IMR-90 (cell line): ENCODE data around the gene EGF. TPM values are rescaled to one million over a fixed set of nuclear protein-coding genes. Genes with fewer than 3 reads are reported as not detected.
"Not testable (repeated sequence)": the region's sequence is repeated elsewhere in the genome, so short reads cannot be mapped to it uniquely, and the experiment has no call there.

Source experiments
- ATAC-seq: fragments of 200-7000 bp; cut with Tn5 transposase; 2 replicates; pipeline ENCODE4 v1.9.1; 2020; ENCODE audit warnings: low read depth, mild to moderate bottlenecking, moderate library complexity
- BruUV-seq: library from RNA; stranded (reverse); fragments of 400-500 nt; replicated peaks from 2 replicates; lab custom pipeline; 2021; lab: Mats Ljungman, UMichigan
- CTCF ChIA-PET: fragments of 300-600 bp; formaldehyde crosslinking; extraction: SDS; loops from one replicate; lab custom pipeline; 2021; ENCODE audit warnings: antibody characterized with exemption; lab: Yijun Ruan, JAX
- POLR2A ChIA-PET: fragments of 300-600 bp; sonication (Branson Sonifier 250); formaldehyde crosslinking; loops from one replicate; lab custom pipeline; 2022; ENCODE audit warnings: antibody characterized with exemption; ENCODE audit not compliant: unreplicated experiment; lab: Charles Lee
- DNase-seq: peaks from one replicate; pipeline ENCODE4 v3.0.0; 2013
- H2AFZ ChIP-seq: replicated peaks from 2 replicates; pipeline ENCODE3; 2013; ENCODE audit warnings: low read length, mild to moderate bottlenecking; ENCODE audit not compliant: poor library complexity
- H2AK5ac ChIP-seq: 2 replicates; pipeline ENCODE4 v1.6.1; 2013; ENCODE audit warnings: low read depth, low read length, inconsistent platforms
- H2AK9ac ChIP-seq: replicated peaks from 2 replicates; pipeline ENCODE3; 2013; ENCODE audit warnings: mild to moderate bottlenecking, low read depth, low read length, moderate library complexity; ENCODE audit not compliant: poor library complexity
- H2BK120ac ChIP-seq: 2 replicates; pipeline ENCODE4 v1.6.1; 2013; ENCODE audit warnings: low read depth, low read length, inconsistent platforms
- H2BK15ac ChIP-seq: 3 replicates; pipeline ENCODE4 v1.6.1; 2013; ENCODE audit warnings: low read depth, low read length, inconsistent platforms
- H2BK20ac ChIP-seq: 2 replicates; pipeline ENCODE4 v1.6.1; 2013; ENCODE audit warnings: low read depth, mild to moderate bottlenecking, inconsistent platforms, low read length, moderate library complexity
- H2BK5ac ChIP-seq: 2 replicates; pipeline ENCODE4 v1.6.1; 2013; ENCODE audit warnings: mild to moderate bottlenecking, low read depth, low read length, inconsistent platforms; ENCODE audit not compliant: poor library complexity, severe bottlenecking
- H3K14ac ChIP-seq: replicated peaks from 2 replicates; pipeline ENCODE4 v1.6.1; 2013; ENCODE audit warnings: low read depth, low read length, inconsistent platforms
- H3K18ac ChIP-seq: 2 replicates; pipeline ENCODE4 v1.6.1; 2013; ENCODE audit warnings: low read depth, low read length, control low read depth
- H3K23ac ChIP-seq: 2 replicates; pipeline ENCODE4 v1.6.1; 2013; ENCODE audit warnings: low read depth, low read length, inconsistent platforms
- H3K27ac ChIP-seq: 2 replicates; pipeline ENCODE4 v1.5.1; 2013; ENCODE audit warnings: mild to moderate bottlenecking, control low read depth, low read length; ENCODE audit not compliant: insufficient read depth
- H3K27me3 ChIP-seq: 2 replicates; pipeline ENCODE4 v1.6.1; 2013; ENCODE audit warnings: low read length; ENCODE audit not compliant: control insufficient read depth, insufficient read depth
- H3K36me3 ChIP-seq: 2 replicates; pipeline ENCODE4 v1.6.1; 2013; ENCODE audit warnings: low read length, mixed read lengths; ENCODE audit not compliant: control insufficient read depth, insufficient read depth
- H3K4ac ChIP-seq: 2 replicates; pipeline ENCODE4 v1.6.1; 2013; ENCODE audit warnings: low read depth, low read length, inconsistent platforms
- H3K4me1 ChIP-seq: 2 replicates; pipeline ENCODE4 v1.6.1; 2013; ENCODE audit warnings: low read length, mixed read lengths; ENCODE audit not compliant: control insufficient read depth, insufficient read depth
- H3K4me2 ChIP-seq: 2 replicates; pipeline ENCODE4 v1.6.1; 2013; ENCODE audit warnings: low read depth, mild to moderate bottlenecking, control low read depth, low read length, moderate library complexity
- H3K4me3 ChIP-seq: 2 replicates; pipeline ENCODE4 v1.5.1; 2013; ENCODE audit warnings: low read depth, mild to moderate bottlenecking, control low read depth, low read length, moderate library complexity; ENCODE audit not compliant: insufficient read depth
- H3K56ac ChIP-seq: 2 replicates; pipeline ENCODE4 v1.6.1; 2013; ENCODE audit warnings: low read length, inconsistent platforms; ENCODE audit not compliant: insufficient read depth; ENCODE audit errors: extremely low read depth
- H3K79me1 ChIP-seq, 2 experiments: 2 replicates each; pipeline ENCODE4 v1.6.1; 2013; ENCODE audit warnings: low read length in 2 of 2, inconsistent platforms in 1 of 2, low read depth in 1 of 2
- H3K9ac ChIP-seq: 2 replicates; pipeline ENCODE4 v1.6.1; 2013; ENCODE audit warnings: low read depth, low read length, control low read depth
- H3K9me1 ChIP-seq: 2 replicates; pipeline ENCODE4 v1.6.1; 2013; ENCODE audit warnings: low read length, inconsistent platforms; ENCODE audit not compliant: insufficient read depth
- H3K9me3 ChIP-seq: 2 replicates; pipeline ENCODE4 v1.6.1; 2013; ENCODE audit warnings: low read length; ENCODE audit not compliant: control insufficient read depth, insufficient read depth
- H4K20me1 ChIP-seq: 2 replicates; pipeline ENCODE4 v1.6.1; 2013; ENCODE audit warnings: low read length, inconsistent platforms; ENCODE audit not compliant: insufficient read depth
- H4K5ac ChIP-seq: 2 replicates; pipeline ENCODE4 v1.6.1; 2013; ENCODE audit warnings: mild to moderate bottlenecking, low read depth, low read length, control low read depth
- H4K8ac ChIP-seq, 2 experiments: 2 replicates each; pipeline ENCODE4 v1.6.1; 2013; ENCODE audit warnings: low read depth in 2 of 2, low read length in 2 of 2, control low read depth in 1 of 2, inconsistent platforms in 1 of 2
- H4K91ac ChIP-seq: 2 replicates; pipeline ENCODE4 v1.6.1; 2013; ENCODE audit warnings: low read depth, low read length, inconsistent platforms; ENCODE audit not compliant: insufficient read depth
- BHLHE40 ChIP-seq: fragments of 150-350 bp; IDR thresholded peaks from 2 replicates; pipeline ENCODE4 v1.6.1; 2016; ENCODE audit warnings: mild to moderate bottlenecking, low read depth, low read length
- CHD1 ChIP-seq: IDR thresholded peaks from 2 replicates; pipeline ENCODE4 v1.6.1; 2012; ENCODE audit warnings: low read depth, low read length, improper control_type of control experiment
- MAZ ChIP-seq: IDR thresholded peaks from 2 replicates; pipeline ENCODE4 v1.6.1; 2012; ENCODE audit warnings: low read depth, mild to moderate bottlenecking, low read length, improper control_type of control experiment, moderate library complexity, borderline replicate concordance
- MXI1 ChIP-seq: IDR thresholded peaks from 2 replicates; pipeline ENCODE4 v1.6.1; 2012; ENCODE audit warnings: low read depth, mild to moderate bottlenecking, low read length, moderate library complexity, borderline replicate concordance
- POLR2A ChIP-seq: IDR thresholded peaks from 2 replicates; pipeline ENCODE4 v1.6.1; 2012; ENCODE audit warnings: mild to moderate bottlenecking, low read depth, low read length
- RAD21 ChIP-seq: IDR thresholded peaks from 2 replicates; pipeline ENCODE4 v1.6.1; 2012; ENCODE audit warnings: low read length, improper control_type of control experiment
- USF2 ChIP-seq: fragments of 150-350 bp; IDR thresholded peaks from 2 replicates; pipeline ENCODE4 v1.6.1; 2017; ENCODE audit warnings: mild to moderate bottlenecking, antibody characterized with exemption, low read length, low read depth
- WGBS, 2 experiments: methylation state at CpG; one replicate each; pipeline versions ENCODE4 v1.1.5 to v1.1.7; 2013; ENCODE audit warnings: missing lambda C conversion rate in 2 of 2; ENCODE audit not compliant: insufficient read length in 1 of 2; ENCODE audit errors: extremely low coverage in 2 of 2; 5-methylcytosine and 5-hydroxymethylcytosine counted together
- dilution Hi-C: fragments of 300-500 bp; cut with HindIII; formaldehyde crosslinking; loops from one replicate; pipeline ENCODE4 v1.14.3; 2018; ENCODE audit warnings: low sequenced_read_pairs; ENCODE audit not compliant: unreplicated experiment
- in situ Hi-C: fragments of 300-500 bp; cut with MboI; formaldehyde crosslinking; loops from 3 replicates; pipeline ENCODE4 v1.14.3; 2019; ENCODE audit warnings: low sequenced_read_pairs, inconsistent platforms, mixed read lengths
- intact Hi-C: fragments of 100-400 bp; cut with micrococcal nuclease; formaldehyde crosslinking; loops from 2 replicates; pipeline ENCODE4 v1.10.0; 2022
- polyA plus RNA-seq, 3 experiments: library from polyadenylated mRNA; depleted of rRNA; stranded (reverse); fragments of >200 nt; gene quantifications; 2 replicates each; pipeline ENCODE4 v1.2.3, GENCODE V29; 2012; ENCODE audit warnings: low replicate concordance in 1 of 3
- total RNA-seq: library from RNA; depleted of rRNA; stranded (reverse); fragments of >200 nt; gene quantifications from 2 replicates; pipeline ENCODE4 v1.2.3, GENCODE V29; 2012

The EGF gene
- total and polyA plus RNA-seq, 2 of the 4 experiments (the other 2 are of a cell fraction), result 1.7 to 2.2 TPM

GRCh38 chr4:109947918-109948317 is 35.2 kb downstream of the EGF start:
- no peak overlapping the region for H2BK20ac ChIP-seq
- H3K79me1 ChIP-seq, result no peaks in the 10 kb centered on the region
- no peak overlapping the region for H2BK15ac ChIP-seq
- CTCF ChIA-PET, result no interaction called here
- dilution Hi-C loops (no loop called here), in situ Hi-C loops (no loop called here), intact Hi-C loops (no loop called here)
- H3K27ac ChIP-seq, result no peak overlapping the region
- no peaks in the 10 kb centered on the region for H3K36me3 ChIP-seq
- no peaks in the 10 kb centered on the region for H3K9me3 ChIP-seq
- H3K56ac ChIP-seq, result no peak overlapping the region
- no peak overlapping the region for H3K23ac ChIP-seq
- 0% methylated on average over 1 of the region's 1 CpG; no CpG with 5 or more reads in 1 of the 2 experiments for WGBS, 2 experiments
- BruUV-seq, result no TSS peak
- POLR2A ChIA-PET, result no interaction called here
- no peaks in the 10 kb centered on the region for H3K9me1 ChIP-seq
- TF ChIP-seq MXI1 (no peak), RAD21 (no peak), BHLHE40 (no peak), POLR2A (no peak), MAZ (no peak), USF2 (no peak), CHD1 (no peak)
- no peak overlapping the region for H2BK5ac ChIP-seq
- no peaks in the 10 kb centered on the region for H3K27me3 ChIP-seq
- no peaks in the 10 kb centered on the region for H3K4me1 ChIP-seq
- H3K4me3 ChIP-seq, result no peak overlapping the region
- no peak overlapping the region for H3K14ac ChIP-seq
- H4K91ac ChIP-seq, result no peak overlapping the region
- H4K8ac ChIP-seq, result no peak overlapping the region
- no peaks in the 10 kb centered on the region for H4K20me1 ChIP-seq
- no peak overlapping the region for H3K4me2 ChIP-seq
- no peak overlapping the region for H4K5ac ChIP-seq
- no peak overlapping the region for H2AK5ac ChIP-seq
- ATAC-seq (no peak), DNase-seq (no peak)
- H2AFZ ChIP-seq, result no peak overlapping the region
- H2BK120ac ChIP-seq, result no peak overlapping the region
- H3K4ac ChIP-seq, result no peak overlapping the region
- no peak overlapping the region for H3K18ac ChIP-seq
- no peak overlapping the region for H2AK9ac ChIP-seq
- H3K9ac ChIP-seq, result no peak overlapping the region

- H3K56ac ChIP-seq, H3K4me3 ChIP-seq, BruUV-seq, H2AK5ac ChIP-seq, H4K91ac ChIP-seq, dilution Hi-C loops, H3K79me1 ChIP-seq, H2BK5ac ChIP-seq, H3K36me3 ChIP-seq, H4K20me1 ChIP-seq, POLR2A ChIA-PET, H3K18ac ChIP-seq, H3K4me1 ChIP-seq, H3K4ac ChIP-seq, H3K9ac ChIP-seq, H2AK9ac ChIP-seq, H3K9me3 ChIP-seq, H3K23ac ChIP-seq, H4K8ac ChIP-seq, H3K4me2 ChIP-seq, H2BK20ac ChIP-seq, DNase-seq, H3K27me3 ChIP-seq, intact Hi-C loops, H2BK120ac ChIP-seq, in situ Hi-C loops, H2BK15ac ChIP-seq, H3K14ac ChIP-seq, H3K9me1 ChIP-seq, ATAC-seq, H2AFZ ChIP-seq, H3K27ac ChIP-seq, H4K5ac ChIP-seq: not testable (repeated sequence)
- CTCF ChIA-PET, result interaction anchor here (0.6 to 1.2 kb wide), 2 partner anchors 97 to 567 kb away, joined by 3 to 4 read pairs; no protein-coding TSS in a partner anchor
- no CpG with 5 or more reads among the region's 9 CpGs for WGBS, 2 experiments
Observed at GRCh38 chr4:109949099-109949718, 36.5 kb downstream of the EGF start.
